Pons (tissue), 1 donor: ENCODE data around the gene METTL15.
"Not testable (repeated sequence)": the region's sequence is repeated elsewhere in the genome, so short reads cannot be mapped to it uniquely, and the experiment has no call there.

Experiments
- DNase-seq: peaks from one replicate; pipeline ENCODE4 v3.0.0-alpha.2; 2016; ENCODE audit warnings: low spot score

The METTL15 gene

DNA sequence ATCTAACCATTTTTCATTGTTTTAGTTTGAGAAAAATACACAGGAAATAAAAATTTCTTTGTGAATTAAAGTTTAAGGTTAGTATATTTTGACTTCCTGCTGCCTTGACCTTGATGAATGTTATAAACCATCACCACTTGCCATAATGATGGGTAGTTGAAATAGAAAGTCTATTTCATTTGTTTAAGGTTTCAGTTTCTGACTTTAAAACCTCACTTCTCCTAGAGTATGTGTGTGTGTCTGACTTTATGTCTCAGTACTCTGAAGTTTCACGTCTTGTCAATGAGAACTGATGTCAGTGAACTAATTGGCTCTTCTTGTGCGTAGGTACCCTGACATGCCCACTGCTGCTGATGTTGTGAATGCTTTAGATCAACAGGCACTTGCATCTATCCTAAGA is 188.2 kb downstream of the METTL15 start:
- DNase-seq, result no peak

- no peak for DNase-seq
Measured at GRCh38 chr11:28298209-28298608, 190.0 kb downstream of the METTL15 start.

DNA sequence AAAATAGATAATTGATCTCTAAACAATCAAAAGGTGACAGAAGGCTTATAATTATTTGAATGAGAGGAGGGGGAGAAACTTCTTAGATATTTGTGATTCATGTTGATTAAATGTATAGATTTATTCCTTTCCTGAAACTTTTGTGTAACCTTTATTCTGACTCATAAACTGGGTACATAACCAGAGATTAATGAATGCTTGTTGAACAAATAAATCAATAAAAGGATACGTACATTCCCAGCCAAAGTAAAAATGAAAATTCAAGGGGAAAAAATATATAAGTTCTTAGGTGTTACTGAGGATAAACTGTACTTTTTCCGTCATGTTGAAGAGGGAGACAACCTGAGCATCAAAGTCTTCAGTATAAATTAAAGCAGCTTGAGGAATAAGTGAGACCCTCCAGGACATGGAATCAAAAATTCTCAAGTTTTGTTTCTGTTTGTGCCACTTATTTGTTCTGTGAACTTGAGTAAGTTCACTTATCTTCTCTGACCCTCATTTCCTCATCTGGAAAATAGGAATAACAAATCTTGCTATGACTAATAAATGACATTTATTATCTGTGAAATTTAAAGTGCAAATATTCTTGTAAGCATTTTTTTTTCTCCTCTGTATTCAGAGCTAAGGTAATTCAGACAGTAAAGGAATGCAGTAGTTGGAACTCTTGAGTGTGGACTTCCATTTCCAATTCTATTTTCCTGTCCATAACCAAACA is 195.4 kb downstream of the METTL15 start:
- no peak for DNase-seq

DNA sequence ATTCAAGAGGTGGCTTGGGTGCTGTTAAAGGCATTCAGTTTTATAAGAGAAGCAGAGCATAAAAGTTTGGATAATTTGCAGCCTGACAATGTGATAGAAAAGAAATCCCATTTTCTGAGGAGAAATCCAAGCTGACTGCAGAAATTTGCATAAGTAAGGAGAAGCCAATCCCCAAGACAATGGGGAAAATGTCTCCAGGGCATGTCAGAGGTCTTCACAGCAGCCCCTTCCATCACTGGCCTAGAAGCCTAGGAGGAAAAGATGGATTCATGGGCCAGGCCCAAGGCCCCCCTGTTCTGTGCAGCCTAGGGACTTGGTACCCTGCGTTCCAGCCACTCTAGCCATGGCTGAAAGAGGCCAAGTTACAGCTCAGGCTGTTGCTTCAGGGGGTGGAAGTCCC is 207.3 kb downstream of the METTL15 start:
- DNase-seq, result no peak

- no peak for DNase-seq
Measured at GRCh38 chr11:28318871-28319270, 210.7 kb downstream of the METTL15 start.

DNA sequence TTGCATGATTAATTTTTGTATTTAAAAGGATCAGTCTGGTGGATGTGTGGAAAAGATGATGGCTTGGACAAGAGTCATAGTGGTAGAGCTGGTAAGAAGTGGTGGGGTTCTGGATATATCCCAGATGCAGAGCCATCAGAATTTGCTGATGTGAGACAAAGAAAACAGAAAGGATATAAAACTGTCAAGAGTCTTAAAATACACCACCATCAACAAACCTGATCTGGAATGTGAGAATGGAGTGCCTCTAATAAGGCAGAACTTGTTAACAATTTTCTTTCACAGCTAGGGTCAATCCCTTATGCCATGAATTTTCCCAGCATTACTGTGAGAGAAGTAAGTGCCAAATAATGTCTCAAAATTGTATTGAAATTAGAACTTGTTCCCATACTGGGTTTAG is 215.4 kb downstream of the METTL15 start:
- DNase-seq, result no peak

DNA sequence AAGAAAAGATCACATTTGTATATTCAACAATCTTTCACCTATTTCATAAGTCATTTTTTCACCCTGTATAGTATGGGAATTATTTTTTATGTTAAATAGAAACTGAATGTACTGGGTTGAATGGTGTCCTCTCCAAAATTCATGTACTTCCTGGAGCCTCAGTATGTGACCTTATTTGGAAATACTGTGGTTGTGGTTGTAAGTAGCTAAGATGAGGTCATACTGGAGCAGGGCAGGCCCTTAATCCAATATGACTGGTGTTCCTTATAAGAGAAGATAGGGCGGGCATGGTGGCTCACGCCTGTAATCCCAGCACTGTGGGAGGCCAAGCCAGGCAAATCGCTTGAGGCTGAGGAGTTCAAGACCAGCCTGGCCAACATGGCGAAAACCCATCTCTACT is 224.2 kb downstream of the METTL15 start:
- DNase-seq, result not testable (repeated sequence)

DNA sequence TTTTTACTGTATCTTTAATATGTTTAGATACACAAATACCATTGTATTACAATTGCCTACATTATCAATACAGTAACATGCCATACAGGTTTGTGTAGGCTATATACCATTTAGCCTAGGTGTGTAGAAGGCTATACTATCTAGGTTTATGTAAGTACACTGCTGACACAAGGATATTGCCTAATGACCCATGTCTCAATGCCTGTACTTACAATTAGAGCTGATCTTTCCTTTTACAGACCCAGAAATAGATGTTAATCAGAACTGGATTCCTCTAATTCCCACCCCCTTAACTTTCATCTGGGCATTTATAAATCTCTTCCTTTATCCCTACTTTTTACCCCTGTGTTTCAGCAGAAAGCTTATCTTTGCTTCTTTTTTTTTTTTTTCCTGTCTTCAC is 229.5 kb downstream of the METTL15 start:
- no peak for DNase-seq

GRCh38 chr11:28338371-28338770 is 230.2 kb downstream of the METTL15 start:
- no peak for DNase-seq

DNA sequence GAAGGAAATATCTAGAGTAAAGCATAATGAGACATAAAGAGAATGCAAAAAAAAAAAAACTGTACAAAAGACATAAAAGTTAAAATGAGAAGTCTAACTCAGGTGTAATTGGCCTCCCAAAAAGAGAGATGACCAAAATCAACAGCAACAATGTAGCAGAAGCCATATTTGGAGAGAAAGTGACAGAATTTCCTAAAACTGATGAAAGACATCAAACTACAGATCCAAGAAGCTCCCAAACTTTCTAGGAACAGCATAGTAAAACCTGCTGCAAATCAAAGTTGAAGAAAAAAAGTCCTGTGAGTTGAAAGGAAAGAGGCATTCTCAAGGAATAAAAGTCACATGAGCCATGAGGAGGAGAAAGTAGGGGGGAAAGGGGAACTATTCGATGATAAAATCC is 231.3 kb downstream of the METTL15 start:
- DNase-seq, result no peak

- no peak for DNase-seq
Measured at GRCh38 chr11:28342716-28343115, 234.5 kb downstream of the METTL15 start.

DNA sequence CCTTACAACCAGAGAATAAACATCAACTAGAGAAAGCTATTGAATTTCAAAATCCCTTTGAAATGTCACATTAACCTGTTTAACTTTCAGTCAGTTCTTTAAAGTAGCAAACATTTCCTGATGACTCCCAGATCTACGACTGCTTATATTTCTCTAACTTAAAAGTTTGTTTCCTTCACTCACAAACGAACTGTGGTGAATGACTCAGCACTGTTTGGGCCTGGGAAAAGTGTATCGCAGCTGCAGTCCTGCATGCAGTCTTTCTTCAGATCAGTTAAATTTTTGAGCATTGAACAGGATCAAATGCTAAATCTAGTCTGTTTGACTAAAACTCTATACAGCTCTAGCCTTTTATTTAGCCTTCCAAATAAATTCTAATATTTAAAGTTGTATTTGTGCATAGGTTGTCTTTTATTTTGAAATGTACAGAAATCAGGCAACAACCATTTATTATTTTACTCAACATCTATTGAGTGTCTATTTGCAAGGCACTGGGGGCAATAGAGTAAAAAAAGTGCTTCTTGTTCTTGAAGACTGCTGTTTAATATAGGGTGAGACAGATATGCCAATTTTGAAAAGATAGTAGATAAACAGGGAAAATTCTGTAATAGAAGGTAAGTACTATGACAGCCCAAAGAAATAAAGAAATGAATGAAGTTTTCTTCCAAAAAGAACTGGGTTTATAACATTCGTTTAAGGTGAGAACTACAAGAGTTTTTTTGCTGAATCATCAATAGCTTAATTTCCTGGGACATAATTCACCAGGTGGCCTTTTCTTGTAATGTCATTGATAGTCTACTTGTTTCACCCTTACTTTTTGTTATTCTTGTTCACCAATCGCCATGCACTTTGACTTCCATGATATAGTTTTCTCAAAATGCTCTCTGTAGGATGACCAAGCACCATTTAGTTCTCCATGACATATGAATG is 235.4 kb downstream of the METTL15 start:
- no peak for DNase-seq

- no peak for DNase-seq
Measured at GRCh38 chr11:28346209-28346608, 238.0 kb downstream of the METTL15 start.

GRCh38 chr11:28346721-28347120 is 238.5 kb downstream of the METTL15 start:
- no peak for DNase-seq

- no peak for DNase-seq
Measured at GRCh38 chr11:28347371-28347770, 239.2 kb downstream of the METTL15 start.

DNA sequence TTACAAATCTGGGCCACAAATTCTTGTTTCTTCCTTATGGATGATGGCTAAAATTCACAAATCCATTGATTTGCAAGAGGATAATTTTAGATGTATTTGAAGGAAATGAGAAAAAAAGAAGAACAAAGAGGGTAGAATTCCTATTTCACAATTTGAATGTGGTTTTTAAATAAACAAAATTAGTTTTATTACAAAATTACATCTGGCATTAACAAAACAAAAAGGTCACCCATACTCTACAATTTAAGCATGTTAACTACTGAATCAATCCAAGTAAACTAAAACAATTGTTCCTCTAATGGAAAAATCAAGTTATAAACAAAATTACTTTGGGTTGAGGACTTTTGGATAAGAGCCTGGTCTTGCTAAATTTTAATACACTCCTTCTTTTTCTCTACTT is 242.0 kb downstream of the METTL15 start:
- no peak for DNase-seq

DNA sequence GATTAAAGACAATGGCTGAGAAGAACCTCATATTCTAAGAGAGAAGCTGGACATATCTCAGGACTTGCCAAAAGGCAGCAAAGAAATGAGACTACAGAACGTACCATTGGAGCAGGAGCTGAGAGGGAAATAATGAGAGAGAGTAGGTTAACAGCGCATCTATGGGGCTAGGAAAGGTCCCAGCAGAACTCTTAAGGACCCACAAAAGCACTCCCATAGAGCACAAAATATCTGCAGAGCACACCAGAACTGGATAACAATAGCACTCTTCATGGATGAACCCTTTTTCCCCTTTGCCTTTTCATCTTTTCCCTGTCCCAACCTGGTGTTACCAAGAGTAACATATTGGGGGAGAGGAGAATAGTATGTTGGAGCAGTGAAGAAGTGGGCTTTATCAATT is 245.8 kb downstream of the METTL15 start:
- no peak for DNase-seq

DNA sequence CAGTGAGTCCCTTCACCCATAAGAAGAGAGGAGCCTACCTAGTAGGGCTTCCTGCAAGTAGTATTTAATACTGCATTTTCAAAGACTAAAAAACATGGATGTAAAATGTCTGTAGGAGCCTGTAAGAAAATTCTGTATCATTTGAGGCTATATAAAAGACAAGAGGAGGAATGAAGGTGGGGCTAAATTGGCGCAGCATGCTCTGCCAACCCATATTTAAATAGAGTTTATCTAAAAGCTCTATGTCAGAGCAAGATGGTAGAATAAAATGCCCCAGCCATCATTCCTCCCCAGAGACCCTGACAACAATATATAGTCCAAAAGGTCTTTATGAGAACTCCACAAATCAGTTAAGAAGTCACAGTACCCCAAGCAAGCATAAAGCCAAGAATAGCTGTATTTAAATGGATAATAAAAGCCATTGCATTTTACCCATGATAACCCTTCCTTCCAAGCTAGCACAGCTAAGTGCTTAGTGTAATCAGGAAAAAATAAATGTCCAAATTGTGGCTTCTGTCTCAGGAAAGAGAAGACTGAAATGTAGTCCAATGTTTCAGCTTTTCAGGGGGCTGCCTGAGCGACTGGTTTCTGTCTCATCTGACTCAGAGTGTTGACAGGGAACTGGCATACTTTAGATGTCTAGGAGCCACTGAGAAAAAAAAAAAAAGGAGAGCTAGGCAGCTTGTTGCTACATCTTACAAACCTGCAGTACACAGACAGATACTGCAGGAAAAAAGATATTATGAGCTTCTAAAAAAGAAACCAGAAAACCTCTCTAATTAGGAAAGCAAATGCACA is 258.6 kb downstream of the METTL15 start:
- no peak for DNase-seq

DNA sequence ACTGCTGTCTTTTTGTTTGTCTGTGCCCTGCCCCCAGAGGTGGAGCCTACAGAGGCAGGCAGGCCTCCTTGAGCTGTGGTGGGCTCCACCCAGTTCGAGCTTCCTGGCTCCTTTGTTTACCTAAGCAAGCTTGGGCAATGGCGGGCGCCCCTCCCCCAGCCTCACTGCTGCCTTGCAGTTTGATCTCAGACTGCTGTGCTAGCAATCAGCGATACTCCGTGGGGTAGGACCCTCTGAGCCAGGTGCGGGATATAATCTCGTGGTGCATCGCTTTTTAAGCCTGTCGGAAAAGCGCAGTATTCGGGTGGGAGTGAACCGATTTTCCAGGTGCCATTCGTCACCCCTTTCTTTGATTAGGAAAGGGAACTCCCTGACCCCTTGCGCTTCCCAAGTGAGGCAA is 269.9 kb downstream of the METTL15 start:
- DNase-seq, result not testable (repeated sequence)
